T-helper 2 cell treated with Interferon-gamma antibody and Interleukin-4, amounts not matched to agents 100 ng/mL and 5 ng/mL, for 36 hours (primary cell): Measurements from ENCODE around the gene PPIL1. TPM values are rescaled to one million over a fixed set of nuclear protein-coding genes. Genes with fewer than 3 reads are reported as not detected.
"Not testable (repeated sequence)": the region's sequence is repeated elsewhere in the genome, so short reads cannot be mapped to it uniquely, and the experiment has no call there.

Experiments
- intact Hi-C: fragments of 100-400 bp; cut with micrococcal nuclease; formaldehyde crosslinking; loops from one replicate; pipeline ENCODE4 v1.15.1; 2023
- total RNA-seq: library from RNA; stranded (reverse); gene quantifications from 2 replicates; pipeline ENCODE4 v1.2.3, GENCODE V29; 2022

The PPIL1 gene
- total RNA-seq, 1 donor from 2014 or later = 41.1 TPM

GRCh38 chr6:36820700-36821580 is 53.7 kb downstream of the PPIL1 start:
- intact Hi-C loops = no loop called here

DNA sequence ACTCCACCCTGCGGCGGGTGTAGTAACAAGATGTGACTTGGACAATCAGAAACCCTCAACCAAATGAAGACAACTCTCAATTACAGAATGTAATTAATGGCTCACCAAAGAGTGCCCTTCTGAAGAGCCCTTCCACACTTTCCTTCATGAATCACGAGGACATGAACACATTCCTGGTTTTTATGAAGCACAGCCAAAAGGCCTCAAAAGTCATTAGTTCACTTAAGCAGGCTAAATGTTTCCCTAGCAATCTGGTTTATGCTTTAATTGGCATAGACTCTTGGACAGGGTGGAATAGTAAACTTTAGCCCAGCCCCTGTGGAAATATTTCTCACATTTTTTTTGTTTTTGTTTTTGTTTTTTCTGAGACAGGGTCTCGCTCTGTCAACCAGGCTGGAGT is 55.8 kb downstream of the PPIL1 start:
- intact Hi-C loops = no loop called here

GRCh38 chr6:36817847-36818246 is 56.8 kb downstream of the PPIL1 start:
- intact Hi-C loops = no loop called here

GRCh38 chr6:36817176-36817817 is 57.3 kb downstream of the PPIL1 start:
- intact Hi-C loops = no loop called here

DNA sequence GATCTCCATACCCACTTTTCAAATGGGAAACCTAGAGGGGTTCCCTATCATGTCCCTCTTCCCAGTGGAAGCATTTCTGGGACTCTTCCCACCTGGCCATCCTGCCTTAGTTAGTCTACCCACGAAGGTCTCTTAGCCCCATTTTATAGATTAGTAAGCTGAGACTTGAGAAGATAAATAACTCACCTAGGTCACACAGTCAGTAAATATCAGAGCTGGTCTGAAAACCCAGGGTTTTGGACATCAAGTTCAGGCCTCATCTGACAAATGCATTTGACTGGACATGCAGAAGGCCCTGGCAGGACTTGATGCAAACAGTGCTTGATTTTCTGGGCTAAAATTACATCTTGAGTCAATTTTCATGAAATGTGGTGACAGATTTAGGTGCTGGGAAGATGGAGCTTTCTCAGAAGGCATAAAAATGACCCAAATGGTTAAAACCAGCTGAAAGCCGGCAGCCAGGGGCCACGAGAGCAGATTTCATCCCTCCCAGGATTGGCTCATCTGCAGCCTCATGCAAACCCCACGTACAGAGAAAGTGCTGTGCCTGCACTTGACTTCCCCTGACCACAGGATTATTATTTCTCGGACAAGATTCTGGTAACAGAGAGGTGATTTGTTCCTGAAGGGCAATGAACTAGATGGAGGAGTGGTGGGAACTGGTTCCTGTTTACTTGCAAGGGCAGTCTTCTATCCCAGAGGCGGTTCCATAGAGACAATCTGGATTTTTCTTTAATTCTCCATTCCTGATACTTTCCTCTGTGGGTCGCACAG is 58.5 kb downstream of the PPIL1 start:
- intact Hi-C loops = no loop called here

DNA sequence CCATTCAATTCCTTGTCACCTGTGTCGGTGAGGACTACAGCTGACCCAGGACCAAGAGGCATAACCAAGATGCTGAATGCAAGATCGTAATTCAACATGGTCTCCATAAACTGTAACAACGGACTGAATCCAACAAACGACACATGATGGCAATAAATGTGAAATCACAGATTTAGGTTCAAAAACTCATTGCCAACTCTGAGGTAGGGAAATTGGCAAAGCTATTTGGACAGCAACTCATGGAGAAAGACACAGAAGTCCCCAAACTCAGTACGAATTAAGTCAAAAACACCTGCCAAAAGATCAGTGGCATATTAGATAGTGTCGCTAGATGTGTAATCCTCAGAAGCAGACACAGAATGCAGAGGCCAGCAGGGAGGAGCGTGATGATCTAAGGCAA is 60.4 kb downstream of the PPIL1 start:
- intact Hi-C loops = no loop called here

DNA sequence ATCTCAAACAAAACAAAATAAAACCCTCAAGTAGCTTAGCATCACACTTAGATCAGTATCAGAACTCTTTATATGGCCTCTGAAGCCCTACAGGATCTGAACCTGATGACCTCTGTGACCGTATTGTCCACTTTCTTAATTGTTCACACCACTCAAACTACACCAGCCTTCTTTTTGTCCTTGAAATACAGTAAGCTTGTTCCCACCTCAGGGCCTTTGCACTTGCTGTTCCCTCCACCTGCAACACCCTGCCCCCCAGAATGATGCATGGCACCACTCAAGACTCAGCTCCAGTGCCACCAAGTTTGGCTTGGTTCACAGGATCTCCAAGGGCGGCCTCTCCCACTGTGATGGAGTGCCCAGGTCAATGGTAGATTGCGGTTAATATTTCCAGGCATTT is 61.1 kb downstream of the PPIL1 start:
- intact Hi-C loops = no loop called here

DNA sequence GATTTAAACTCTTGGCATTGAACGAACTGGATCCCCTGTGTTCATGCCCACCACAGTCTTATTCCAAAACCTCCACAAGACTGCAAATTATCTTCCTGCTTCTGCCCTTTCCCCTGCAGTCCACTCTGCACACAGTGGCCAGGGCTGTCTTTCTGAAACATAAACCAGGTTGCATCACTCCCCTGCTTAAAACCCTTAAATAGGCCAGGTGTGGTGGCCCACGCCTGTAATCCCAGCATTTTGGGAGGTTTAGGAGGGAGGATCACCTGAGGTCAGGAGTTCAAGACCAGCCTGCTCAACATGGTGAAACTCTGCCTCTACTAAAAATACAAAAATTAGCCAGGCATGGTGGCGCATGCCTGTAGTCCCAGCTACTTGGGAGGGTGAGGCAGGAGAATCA is 61.6 kb downstream of the PPIL1 start:
- intact Hi-C loops = not testable (repeated sequence)

DNA sequence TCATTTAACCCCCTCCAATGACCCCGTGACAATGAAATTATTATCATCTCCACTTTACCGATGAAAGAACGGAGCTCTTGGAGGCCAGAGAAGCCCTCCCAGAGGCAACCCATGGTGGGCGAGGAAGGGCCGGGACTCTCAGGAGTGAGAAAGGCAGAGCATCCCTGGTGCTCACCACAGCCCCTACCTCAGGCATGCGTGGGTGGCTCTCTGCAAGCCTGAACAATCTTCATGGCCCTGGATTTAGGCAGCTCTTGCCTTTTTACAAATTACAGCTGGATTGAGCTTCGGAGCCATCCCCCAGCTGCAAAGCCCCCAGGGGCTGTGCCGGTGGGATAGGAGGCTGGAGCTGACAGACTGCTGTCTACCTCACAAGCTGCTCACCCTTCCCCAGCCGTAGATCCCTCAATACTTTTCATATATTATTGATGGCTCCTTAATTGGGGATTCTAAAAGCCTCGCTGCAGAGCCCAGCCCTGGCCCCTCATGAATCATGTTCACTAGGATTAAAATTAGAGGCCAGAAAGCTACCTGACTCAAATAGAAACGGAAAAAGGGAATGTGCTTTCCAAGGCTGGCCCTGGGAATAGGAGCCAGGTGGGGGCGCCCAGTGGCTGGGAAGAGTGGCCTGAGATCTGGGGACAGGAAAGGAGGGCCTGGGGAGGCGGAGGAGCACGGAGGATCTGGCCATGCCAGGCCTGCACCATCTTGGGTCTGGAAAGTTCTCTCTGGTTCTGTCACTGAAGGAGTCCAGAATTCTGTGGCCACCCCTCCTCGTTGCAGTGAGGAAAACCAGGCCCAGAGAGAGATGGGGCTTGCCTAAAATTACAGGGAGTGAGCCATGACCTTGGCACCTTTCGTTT is 64.4 kb downstream of the PPIL1 start:
- intact Hi-C loops = no loop called here

DNA sequence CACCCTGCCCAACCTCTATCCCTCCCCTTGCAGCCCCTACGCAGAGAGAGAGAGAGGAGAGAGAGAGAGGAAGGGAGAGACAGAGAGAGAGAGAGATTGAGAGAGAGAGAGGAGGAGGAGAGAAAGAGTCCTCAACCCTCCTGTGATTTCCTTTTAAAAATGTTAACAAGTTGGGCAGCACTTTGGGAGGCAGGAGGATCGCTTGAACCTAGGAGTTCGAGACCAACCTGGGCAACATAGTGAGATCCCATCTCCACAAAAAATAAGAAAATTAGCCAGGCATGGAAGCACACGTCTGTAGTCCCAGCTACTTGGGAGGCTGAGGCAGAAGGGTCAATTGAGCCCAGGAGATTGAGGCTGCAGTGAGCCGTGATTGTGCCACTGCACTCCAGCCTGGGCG is 65.4 kb downstream of the PPIL1 start:
- intact Hi-C loops = no loop called here

DNA sequence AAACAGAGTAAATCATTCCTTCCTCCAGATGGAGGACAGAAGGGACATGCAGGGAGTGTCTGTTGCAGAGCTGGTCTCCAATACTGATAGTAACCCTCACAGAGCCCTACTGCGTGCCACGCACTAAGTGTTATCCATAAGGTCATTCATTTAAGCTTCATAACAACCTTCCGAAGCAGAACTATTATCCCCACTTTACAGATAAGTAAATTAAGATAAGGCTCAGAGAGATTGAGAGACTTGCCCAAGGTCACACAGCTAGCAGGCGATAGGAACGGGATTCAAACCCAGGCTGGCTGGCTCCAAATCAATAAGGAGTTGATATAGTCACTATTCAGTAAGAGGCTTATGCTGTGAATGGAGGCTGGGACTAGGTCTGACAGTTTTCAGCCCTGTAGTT is 66.0 kb downstream of the PPIL1 start:
- intact Hi-C loops = no loop called here

DNA sequence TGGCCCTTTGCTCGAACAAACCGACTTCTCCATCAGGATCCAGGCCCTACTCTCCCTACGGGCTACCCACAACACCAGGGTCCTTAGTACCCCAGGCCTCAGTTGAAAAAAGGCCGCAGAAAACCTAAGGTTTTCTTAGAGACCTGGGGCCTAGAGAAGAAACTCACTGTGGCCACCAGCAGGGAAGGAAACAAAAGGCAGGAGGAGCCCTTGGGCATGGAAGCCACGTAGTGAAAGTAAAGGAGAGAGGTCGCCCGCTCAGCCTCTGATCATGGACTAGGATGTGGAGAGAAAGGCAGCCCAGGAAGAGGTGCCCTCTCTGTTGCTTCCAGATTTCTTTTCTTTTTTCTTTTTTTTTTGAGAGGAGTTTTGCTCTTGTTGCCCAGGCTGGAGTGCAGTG is 66.9 kb downstream of the PPIL1 start:
- intact Hi-C loops = no loop called here

DNA sequence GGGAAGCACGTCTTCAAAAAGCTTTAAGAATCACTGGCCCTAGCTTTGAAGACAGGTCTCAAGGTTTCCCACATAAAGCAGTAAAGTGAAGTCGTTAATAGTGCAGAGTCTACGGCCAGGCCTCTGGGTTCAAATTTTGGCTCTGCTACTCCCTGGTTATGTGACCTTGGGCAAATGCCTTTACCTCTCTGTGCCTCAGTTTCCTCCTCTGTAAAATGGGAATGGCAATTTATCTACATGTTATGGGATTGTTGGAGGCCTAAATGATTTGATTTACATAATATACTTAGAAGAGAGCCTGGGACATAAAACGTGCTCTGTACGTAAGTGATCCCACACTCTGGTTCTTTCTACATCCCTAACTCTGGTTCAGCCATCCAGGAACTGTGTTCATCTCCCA is 67.5 kb downstream of the PPIL1 start:
- intact Hi-C loops = no loop called here

DNA sequence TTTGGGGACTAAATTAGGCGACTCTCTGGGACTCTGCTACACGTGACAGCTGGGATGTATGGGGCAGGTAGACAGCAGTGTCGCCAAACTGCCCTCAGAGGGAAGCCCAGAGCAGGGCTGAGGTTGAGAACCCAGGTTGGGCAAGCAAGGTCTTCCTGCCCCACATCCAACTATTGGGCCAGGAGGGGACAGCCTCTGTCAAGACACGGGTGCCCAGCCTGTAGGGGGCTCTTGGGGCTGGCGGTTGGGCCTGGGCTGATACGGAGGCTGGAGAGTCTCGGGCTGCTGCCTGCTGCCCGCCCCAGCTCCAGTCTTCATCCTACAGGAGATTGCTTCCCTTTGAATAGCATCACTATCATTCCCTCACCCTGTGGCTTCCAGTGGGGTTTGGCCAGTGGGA is 68.7 kb downstream of the PPIL1 start:
- intact Hi-C loops = no loop called here

DNA sequence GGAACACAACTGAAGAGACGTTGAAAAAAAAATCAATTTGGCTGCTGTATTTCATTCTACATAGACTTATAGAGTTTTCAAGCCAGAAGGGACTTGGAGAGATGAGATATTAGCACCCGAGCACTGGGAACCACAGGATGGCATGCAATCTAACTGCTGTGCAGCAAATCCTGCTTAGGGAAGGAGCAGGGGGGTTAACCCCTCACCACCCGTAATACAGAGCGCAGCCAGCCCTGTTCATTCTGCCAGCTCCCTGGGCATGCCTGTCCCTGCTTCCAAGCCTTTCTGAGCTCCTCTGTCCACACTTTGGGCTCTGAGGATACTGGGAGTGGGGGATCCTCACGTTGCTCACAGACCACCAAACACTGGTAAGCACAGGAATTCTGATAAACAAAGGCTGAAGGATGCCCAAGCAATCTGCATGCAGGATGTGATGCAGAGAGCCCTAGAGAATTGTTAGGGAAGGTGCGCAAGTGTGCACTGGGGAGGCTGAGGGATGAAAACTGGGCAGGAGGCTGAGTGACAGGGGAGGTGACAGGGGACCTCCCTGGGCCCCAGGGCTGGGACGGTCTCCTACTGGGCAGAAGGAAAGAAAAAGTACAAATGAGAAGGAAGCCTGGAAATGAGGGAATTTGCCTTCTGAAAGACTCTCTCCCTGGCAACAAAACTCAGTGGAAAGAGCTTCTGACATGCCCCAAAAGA is 69.4 kb downstream of the PPIL1 start:
- intact Hi-C loops = no loop called here

Other genes starting within 250 kb of the PPIL1 start
- gene CDKN1A, start 196.1 kb downstream of the PPIL1 start, total RNA-seq = 54.7 and 56.2 TPM in 2 replicates
- gene RAB44, start 177.0 kb downstream of the PPIL1 start, total RNA-seq = 0.07 TPM in 2 replicates
- 2.2 and 2.5 TPM in 2 replicates for gene CPNE5, start 35.4 kb downstream of the PPIL1 start, total RNA-seq
- gene C6orf89, start 11.1 kb upstream of the PPIL1 start, total RNA-seq = 45.1 and 46.2 TPM in 2 replicates
- gene PI16, start 79.9 kb upstream of the PPIL1 start, total RNA-seq = 0.14 and 0.16 TPM in 2 replicates
- gene MTCH1, start 111.4 kb upstream of the PPIL1 start, total RNA-seq = 120 and 125 TPM in 2 replicates
- 2.0 and 2.6 TPM in 2 replicates for gene FGD2, start 130.9 kb upstream of the PPIL1 start, total RNA-seq